NCI-H1436 (cell line): Measurements from ENCODE around the gene GRIPAP1.

ENCODE experiments used
- DNase-seq: peaks from one replicate; lab custom pipeline; 2025; lab: John Stamatoyannopoulos, UW

Gene GRIPAP1, protein sequence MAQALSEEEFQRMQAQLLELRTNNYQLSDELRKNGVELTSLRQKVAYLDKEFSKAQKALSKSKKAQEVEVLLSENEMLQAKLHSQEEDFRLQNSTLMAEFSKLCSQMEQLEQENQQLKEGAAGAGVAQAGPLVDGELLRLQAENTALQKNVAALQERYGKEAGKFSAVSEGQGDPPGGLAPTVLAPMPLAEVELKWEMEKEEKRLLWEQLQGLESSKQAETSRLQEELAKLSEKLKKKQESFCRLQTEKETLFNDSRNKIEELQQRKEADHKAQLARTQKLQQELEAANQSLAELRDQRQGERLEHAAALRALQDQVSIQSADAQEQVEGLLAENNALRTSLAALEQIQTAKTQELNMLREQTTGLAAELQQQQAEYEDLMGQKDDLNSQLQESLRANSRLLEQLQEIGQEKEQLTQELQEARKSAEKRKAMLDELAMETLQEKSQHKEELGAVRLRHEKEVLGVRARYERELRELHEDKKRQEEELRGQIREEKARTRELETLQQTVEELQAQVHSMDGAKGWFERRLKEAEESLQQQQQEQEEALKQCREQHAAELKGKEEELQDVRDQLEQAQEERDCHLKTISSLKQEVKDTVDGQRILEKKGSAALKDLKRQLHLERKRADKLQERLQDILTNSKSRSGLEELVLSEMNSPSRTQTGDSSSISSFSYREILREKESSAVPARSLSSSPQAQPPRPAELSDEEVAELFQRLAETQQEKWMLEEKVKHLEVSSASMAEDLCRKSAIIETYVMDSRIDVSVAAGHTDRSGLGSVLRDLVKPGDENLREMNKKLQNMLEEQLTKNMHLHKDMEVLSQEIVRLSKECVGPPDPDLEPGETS

GRCh38 chrX:49002091-49002935 is at the start of gene GRIPAP1:
GRIPAP1 (minus strand) TSS chrX:49002264; CDS start chrX:49002229, 35 bp downstream.
- DNase-seq = peak; percentile 88

- no peak for DNase-seq
Observed at GRCh38 chrX:49043987-49044281, 41.9 kb upstream of the GRIPAP1 start.

- peak; percentile 96 for DNase-seq
Observed at GRCh38 chrX:49043220-49043986, 41.3 kb upstream of the GRIPAP1 start, which contains the start of gene TFE3. TFE3 (minus strand) TSS chrX:49043357; CDS start chrX:49043226, 131 bp downstream.

- no peak for DNase-seq
Observed at GRCh38 chrX:49042581-49043219, 40.6 kb upstream of the GRIPAP1 start.

GRCh38 chrX:49041744-49042580 is 39.9 kb upstream of the GRIPAP1 start:
- DNase-seq = no peak

DNA sequence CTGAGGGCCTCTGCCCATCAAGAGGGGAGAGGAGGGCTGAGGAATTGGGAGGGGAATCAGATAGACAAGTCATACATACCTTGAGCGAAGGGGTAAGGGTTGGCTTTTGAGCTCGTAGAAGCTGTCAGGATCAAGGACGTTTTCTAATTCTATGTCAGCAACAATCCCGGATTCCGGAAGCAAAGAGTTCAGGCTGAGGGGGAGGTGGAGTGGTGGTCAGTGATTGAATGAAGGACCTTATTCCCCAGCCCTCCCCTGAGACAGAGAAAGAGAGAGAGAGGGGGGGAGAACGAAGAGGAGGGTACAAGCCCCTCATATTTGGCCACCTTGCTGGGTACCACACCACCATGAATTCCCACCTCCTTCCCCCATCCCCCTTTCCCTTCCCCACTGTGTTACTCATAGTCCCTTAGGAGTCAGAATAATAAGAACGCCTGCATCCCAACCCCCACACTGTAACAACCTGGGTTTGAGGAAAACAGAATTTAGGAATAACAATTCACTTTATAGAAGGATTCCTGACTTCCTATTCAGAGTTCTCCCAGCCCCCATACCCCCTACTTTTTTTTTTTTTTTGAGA is 38.4 kb upstream of the GRIPAP1 start:
- no peak for DNase-seq

GRCh38 chrX:49039598-49040375 is 37.7 kb upstream of the GRIPAP1 start:
- DNase-seq = peak; percentile 66

DNA sequence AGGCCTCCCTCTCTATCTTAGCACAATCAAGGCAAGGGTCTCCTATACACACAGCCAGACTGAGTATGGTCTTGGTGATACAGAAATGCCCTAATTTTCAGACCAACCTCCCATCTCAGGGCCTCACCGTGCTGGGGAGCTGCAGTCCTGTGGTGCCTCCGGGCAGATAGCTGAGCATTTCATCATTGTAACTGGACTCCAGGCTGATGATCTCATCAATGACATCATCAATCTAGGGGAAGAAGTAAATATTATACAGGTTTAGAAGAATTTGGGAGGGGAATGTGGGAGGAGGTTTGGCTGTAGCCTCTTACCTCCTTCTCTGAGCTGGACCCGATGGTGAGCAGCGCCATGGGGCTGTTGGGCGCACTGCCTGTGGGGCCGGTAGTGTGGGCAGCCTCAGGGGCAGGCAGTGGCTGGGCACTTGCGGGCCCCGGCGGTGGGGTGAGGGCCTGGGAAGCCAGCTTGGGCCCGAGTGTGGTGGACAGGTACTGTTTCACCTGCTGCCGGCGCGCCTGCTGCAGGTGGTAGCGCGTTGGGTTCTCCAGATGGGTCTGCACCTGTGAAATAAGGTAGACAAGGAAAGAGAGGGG is 35.9 kb upstream of the GRIPAP1 start:
- no peak for DNase-seq

- DNase-seq = no peak
Observed at GRCh38 chrX:49030283-49030682, 28.2 kb upstream of the GRIPAP1 start.

DNA sequence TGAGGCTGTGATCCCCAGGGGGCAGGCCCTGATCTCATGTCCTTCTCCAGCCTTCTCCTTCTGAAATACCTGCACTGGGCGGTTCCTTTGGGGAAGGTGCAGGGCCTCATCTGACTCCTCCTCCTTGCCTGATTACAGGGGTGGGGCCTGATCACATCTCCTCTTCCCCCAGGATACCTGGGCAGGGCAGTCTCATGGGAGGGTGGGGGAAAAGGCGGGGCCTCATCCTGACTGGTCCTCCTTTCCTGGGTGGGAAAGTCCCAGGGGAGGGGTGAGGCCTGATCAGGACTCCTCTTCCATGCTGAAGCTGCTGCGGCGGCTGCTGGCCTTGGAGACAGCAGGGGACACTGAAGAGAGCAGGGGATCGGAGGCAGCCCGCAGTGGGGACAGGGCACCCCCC is 27.8 kb upstream of the GRIPAP1 start:
- DNase-seq = no peak

GRCh38 chrX:49019599-49020249 is 17.7 kb upstream of the GRIPAP1 start:
- no peak for DNase-seq

DNA sequence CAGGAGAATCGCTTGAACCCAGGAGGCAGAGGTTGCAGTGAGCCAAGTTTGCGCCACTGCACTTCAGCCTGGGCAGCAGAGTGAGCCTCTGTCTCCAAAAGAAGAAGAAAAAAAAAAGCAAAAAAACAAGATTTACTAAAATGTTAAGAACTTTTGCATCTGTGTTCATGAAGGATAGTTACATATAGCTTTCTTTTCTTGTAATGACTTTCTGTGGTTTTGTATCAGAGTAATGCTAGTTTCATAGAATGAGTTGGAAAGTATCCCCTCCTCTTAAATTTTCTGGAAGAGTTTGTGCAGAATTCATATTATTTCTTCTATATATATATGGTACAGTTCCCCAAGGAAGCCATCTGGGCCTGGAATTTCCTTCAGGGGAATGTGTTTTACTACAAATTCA is 17.0 kb upstream of the GRIPAP1 start:
- no peak for DNase-seq

GRCh38 chrX:49003696-49004095 is 1.6 kb upstream of the GRIPAP1 start:
- DNase-seq = no peak

- peak; percentile 9 for DNase-seq
Observed at GRCh38 chrX:49001521-49002090, 458 bp downstream of the GRIPAP1 start.

DNA sequence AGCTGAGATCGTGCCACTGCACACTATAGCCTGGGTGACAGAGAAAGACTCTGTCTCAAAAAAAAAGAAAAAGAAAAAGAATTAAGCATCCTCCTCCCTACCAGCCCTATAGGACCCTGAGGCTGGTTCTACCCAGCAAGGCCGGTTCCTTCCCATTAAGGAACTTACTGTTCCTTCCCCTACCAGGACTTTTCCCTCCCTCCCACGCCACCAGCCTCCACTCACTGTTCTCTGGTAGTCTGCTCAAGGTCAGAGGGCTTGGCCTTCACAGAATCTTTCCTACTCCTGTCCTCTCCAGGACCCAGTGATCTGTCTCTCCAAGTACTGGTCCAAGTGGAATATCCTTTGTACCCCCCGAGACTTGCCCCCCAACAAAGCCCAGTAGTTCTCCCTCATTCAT is 1.4 kb downstream of the GRIPAP1 start:
- DNase-seq = no peak

GRCh38 chrX:48999030-48999429 is 3.0 kb downstream of the GRIPAP1 start:
- no peak for DNase-seq

- no peak for DNase-seq
Observed at GRCh38 chrX:48998391-48998790, 3.7 kb downstream of the GRIPAP1 start.

GRCh38 chrX:48997865-48998264 is 4.2 kb downstream of the GRIPAP1 start:
- DNase-seq = no peak
